HCEC 1CT (cell line): ENCODE results near the gene NCMAP.
A peak's percentile ranks its signal among the peaks of the same experiment; 100 is the strongest.

Experiments used
- DNase-seq: peaks from one replicate; pipeline ENCODE4 v3.0.0-alpha.2; 2017

The NCMAP gene

GRCh38 chr1:24636661-24637357 is 80.9 kb downstream of the NCMAP start:
- no peak for DNase-seq

- DNase-seq: no peak
These were observed 83.2 kb downstream of the NCMAP start for GRCh38 chr1:24639094-24639493.

GRCh38 chr1:24639881-24640280 is 84.0 kb downstream of the NCMAP start:
- no peak for DNase-seq

GRCh38 chr1:24640288-24640687 is 84.4 kb downstream of the NCMAP start:
- no peak for DNase-seq

- DNase-seq: no peak
These were observed 85.8 kb downstream of the NCMAP start for GRCh38 chr1:24641646-24642151.

GRCh38 chr1:24642481-24643362 is 86.8 kb downstream of the NCMAP start, which contains the start of gene SRRM1:
SRRM1 (plus strand) TSS chr1:24643302; CDS start chr1:24643327, 25 bp downstream.
- DNase-seq: peak; percentile 100

GRCh38 chr1:24643363-24644099 is 87.6 kb downstream of the NCMAP start:
- peak; percentile 7 for DNase-seq

- DNase-seq: no peak
These were observed 88.2 kb downstream of the NCMAP start for GRCh38 chr1:24644100-24644384.

GRCh38 chr1:24648919-24649318 is 93.0 kb downstream of the NCMAP start:
- DNase-seq: no peak

- no peak for DNase-seq
These were observed 96.5 kb downstream of the NCMAP start for GRCh38 chr1:24652382-24652781.

GRCh38 chr1:24654010-24654409 is 98.1 kb downstream of the NCMAP start:
- no peak for DNase-seq

GRCh38 chr1:24656046-24656445 is 100.2 kb downstream of the NCMAP start:
- no peak for DNase-seq

GRCh38 chr1:24657781-24658180 is 101.9 kb downstream of the NCMAP start:
- no peak for DNase-seq
